HepG2 (cell line): Measurements from ENCODE around the gene COMMD7. TPM values are rescaled to one million over a fixed set of nuclear protein-coding genes. Genes with fewer than 3 reads are reported as not detected.
A peak's percentile ranks its signal among the peaks of the same experiment; 100 is the strongest.

ENCODE experiments used
- DPF2 ChIP-seq: sonication (generic); formaldehyde crosslinking; IDR thresholded peaks from 2 replicates; pipeline ENCODE4 v1.4.0; 2020; ENCODE audit warnings: mild to moderate bottlenecking, low read depth, missing genetic modification reagents, borderline replicate concordance
- FLYWCH1 ChIP-seq: sonication (generic); formaldehyde crosslinking; IDR thresholded peaks from 2 replicates; pipeline ENCODE4 v1.8.1; 2023; ENCODE audit warnings: mild to moderate bottlenecking, missing genetic modification reagents
- FOXA3 ChIP-seq: IDR thresholded peaks from 2 replicates; pipeline ENCODE4 v1.6.1; 2016; ENCODE audit warnings: missing genetic modification reagents, missing compliant biosample characterization
- GABPA ChIP-seq, 2 experiments: IDR thresholded peaks; 2 replicates each; pipeline ENCODE4 v1.6.1; 2011 to 2016; ENCODE audit warnings: low read depth in 2 of 2, low read length in 1 of 2, missing biosample characterization in 1 of 2, missing genetic modification characterization in 1 of 2
- HMG20A ChIP-seq: IDR thresholded peaks from 2 replicates; pipeline ENCODE4 v1.6.1; 2016; ENCODE audit warnings: borderline replicate concordance
- KAT2B ChIP-seq: fragments of 150-350 bp; IDR thresholded peaks from 2 replicates; pipeline ENCODE4 v1.6.1; 2014; ENCODE audit warnings: low read depth, low read length, borderline replicate concordance
- KAT7 ChIP-seq: IDR thresholded peaks from 2 replicates; pipeline ENCODE4 v1.6.1; 2018; ENCODE audit warnings: borderline replicate concordance, missing compliant biosample characterization
- NFIC ChIP-seq: IDR thresholded peaks from 2 replicates; pipeline ENCODE4 v1.6.1; 2012; ENCODE audit warnings: mild to moderate bottlenecking, low read length, inconsistent platforms
- NFYB ChIP-seq: sonication (generic); formaldehyde crosslinking; IDR thresholded peaks from 2 replicates; pipeline ENCODE4 v1.4.0; 2020; ENCODE audit warnings: missing genetic modification reagents
- POGK ChIP-seq: sonication (generic); formaldehyde crosslinking; conservative IDR thresholded peaks from 2 replicates; pipeline ENCODE4 v1.8.0; 2022; ENCODE audit warnings: mild to moderate bottlenecking, moderate library complexity, missing genetic modification reagents
- USF2 ChIP-seq, 2 experiments: sonication (generic) in 1 of 2; formaldehyde crosslinking in 1 of 2; IDR thresholded peaks; 2 replicates each; pipeline versions ENCODE4 v1.5.1 to v1.6.1; 2011 to 2020; ENCODE audit warnings: borderline replicate concordance in 1 of 2, low read depth in 1 of 2, low read length in 1 of 2, mild to moderate bottlenecking in 1 of 2, missing genetic modification reagents in 1 of 2, moderate library complexity in 1 of 2
- ZNF331 ChIP-seq: sonication (generic); formaldehyde crosslinking; IDR thresholded peaks from 2 replicates; pipeline ENCODE4 v1.4.0; 2020; ENCODE audit warnings: missing genetic modification reagents
- ZNF335 ChIP-seq: sonication (generic); formaldehyde crosslinking; IDR thresholded peaks from 2 replicates; pipeline ENCODE4 v1.4.0; 2020; ENCODE audit warnings: missing genetic modification reagents
- ZNF619 ChIP-seq: sonication (generic); formaldehyde crosslinking; IDR thresholded peaks from 2 replicates; pipeline ENCODE4 v1.4.0; 2020; ENCODE audit warnings: mild to moderate bottlenecking, missing genetic modification reagents
- ZNF687 ChIP-seq: sonication (generic); formaldehyde crosslinking; IDR thresholded peaks from 2 replicates; pipeline ENCODE4 v1.5.1; 2020; ENCODE audit warnings: mild to moderate bottlenecking, missing genetic modification reagents, moderate library complexity
- ZNF710 ChIP-seq: sonication (generic); formaldehyde crosslinking; IDR thresholded peaks from 2 replicates; pipeline ENCODE4 v1.5.0; 2020; ENCODE audit warnings: mild to moderate bottlenecking, missing genetic modification reagents, borderline replicate concordance
- ZNF720 ChIP-seq: sonication (generic); formaldehyde crosslinking; IDR thresholded peaks from 2 replicates; pipeline ENCODE4 v1.4.0; 2020; ENCODE audit warnings: missing genetic modification reagents
- ZSCAN21 ChIP-seq: sonication (generic); formaldehyde crosslinking; IDR thresholded peaks from 2 replicates; pipeline ENCODE4 v1.8.0; 2022; ENCODE audit warnings: mild to moderate bottlenecking, missing genetic modification reagents, moderate library complexity, borderline replicate concordance
- polyA plus RNA-seq, 8 experiments: library from polyadenylated mRNA; depleted of rRNA in 3 of 8; stranded (reverse) in 7 of 8; unstranded in 1 of 8; fragments of >200 nt; fragmentation: Illumina TruSeq in 4 of 8; extraction: Trizol in 4 of 8; gene quantifications; 2 replicates each; pipeline versions ENCODE4 v1.2.1 to v1.2.3, GENCODE V29; 2011 to 2016; ENCODE audit warnings: low read depth in 4 of 8, missing spikeins in 1 of 8, mixed read lengths in 1 of 8; ENCODE audit not compliant: insufficient read depth in 1 of 8
- total RNA-seq, 5 experiments: library from RNA; depleted of rRNA; stranded (reverse); fragments of >200 nt; fragmentation: Illumina TruSeq; extraction: Trizol; gene quantifications; 2 replicates each; pipeline ENCODE4 v1.2.3, GENCODE V29; 2016; ENCODE audit warnings: low read depth in 1 of 5

The COMMD7 gene
- total and polyA plus RNA-seq, 2 of the 13 experiments (the other 11 are each of a cell fraction or from before 2014, with no cell fraction given) = 42.1 to 53.3 TPM

GRCh38 chr20:32709632-32710121, 33.6 kb downstream of the COMMD7 start (continued):
- TF ChIP-seq NFIC = no peak
- no peak for TF ChIP-seq ZNF710 (CRISPR knock-in tag)
- TF ChIP-seq ZNF335 (CRISPR knock-in tag) = no peak
- TF ChIP-seq ZNF687 (CRISPR knock-in tag) = no peak
- TF ChIP-seq DPF2 = no peak
- no peak for TF ChIP-seq ZNF331
- TF ChIP-seq HMG20A (CRISPR knock-in tag) = no peak
- TF ChIP-seq ZNF619 (CRISPR knock-in tag) = no peak
- TF ChIP-seq ZSCAN21 = no peak
- TF ChIP-seq KAT7 (CRISPR knock-in tag) = 0 out of 2 replicates have a peak, but pooled peaks have one; percentile 1
- 0 out of 2 replicates have a peak, but pooled peaks have one; percentile 18 for TF ChIP-seq FOXA3 (CRISPR knock-in tag)
- no peak for TF ChIP-seq GABPA (IDR thresholded peaks at IDR 0.05; ENCODE audit: low read depth, low read length)
- TF ChIP-seq GABPA (CRISPR knock-in tag; IDR thresholded peaks at IDR 0.05; ENCODE audit: low read depth) = no peak
- no peak for TF ChIP-seq KAT2B
- TF ChIP-seq NFYB = no peak
- TF ChIP-seq USF2 (IDR thresholded peaks at IDR 0.05; ENCODE audit: low read depth, low read length) = no peak
- TF ChIP-seq USF2 (CRISPR knock-in tag; IDR thresholded peaks at IDR 0.05; ENCODE audit: borderline replicate concordance) = no peak
- TF ChIP-seq FLYWCH1 (CRISPR knock-in tag) = no peak
- TF ChIP-seq POGK = no peak
- no peak for TF ChIP-seq ZNF720 (CRISPR knock-in tag)
